H1 (cell line): Measurements from ENCODE around the gene RAB3IP. TPM values are rescaled to one million over a fixed set of nuclear protein-coding genes. Genes with fewer than 3 reads are reported as not detected.

Experiments
- CBX8 ChIP-seq: fragments of 300-800, 300-1000 bp; sonication (generic); IDR thresholded peaks from 2 replicates; pipeline ENCODE4 v1.7.1; 2016; ENCODE audit warnings: low read depth, low read length, borderline replicate concordance
- HDAC2 ChIP-seq, 2 experiments: fragments of 300-600 bp in 1 of 2; sonication (generic) in 1 of 2; IDR thresholded peaks; 2 replicates each; pipeline ENCODE4 v1.6.1; 2011 to 2012; ENCODE audit warnings: low read depth in 2 of 2, low read length in 2 of 2, mild to moderate bottlenecking in 2 of 2, moderate library complexity in 2 of 2, borderline replicate concordance in 1 of 2, inconsistent platforms in 1 of 2
- PHF8 ChIP-seq: fragments of 200-600 bp; sonication (generic); conservative IDR thresholded peaks from 2 replicates; pipeline ENCODE4 v1.7.1; 2012; ENCODE audit warnings: low read depth, mild to moderate bottlenecking, inconsistent platforms, low read length, moderate library complexity
- polyA plus RNA-seq, 7 experiments: library from polyadenylated mRNA; depleted of rRNA in 3 of 7; stranded (reverse) in 5 of 7; unstranded in 2 of 7; fragments of >200 nt in 5 of 7; fragments of 200-250 nt in 2 of 7; gene quantifications; 1 replicate in 5 of 7; 2 replicates in 1 of 7; 4 replicates in 1 of 7; pipeline versions ENCODE4 v1.2.1 to v1.2.3, GENCODE V29; 2011 to 2013; ENCODE audit warnings: missing spikeins in 2 of 7, mixed read lengths in 2 of 7
- total RNA-seq: library from RNA; stranded (reverse); fragmentation: NEBNext Ultra II Directional; extraction: Animal tissue kit (Norgen Biotek cat#: 25700); gene quantifications from 2 replicates; pipeline ENCODE4 v1.2.1, GENCODE V29; 2021
- TF ChIP-seq, protein P1 (sequence below): fragments of 300-600 bp; sonication (generic); IDR thresholded peaks from 2 replicates; pipeline ENCODE4 v1.7.1; 2012; ENCODE audit warnings: low read length, moderate library complexity, mild to moderate bottlenecking, inconsistent platforms; ENCODE audit not compliant: insufficient replicate concordance

Gene RAB3IP
- total and polyA plus RNA-seq, 2 of the 8 experiments (the other 6 are each of a cell fraction or from before 2014, with no cell fraction given), result 17.7 to 34.6 TPM

DNA sequence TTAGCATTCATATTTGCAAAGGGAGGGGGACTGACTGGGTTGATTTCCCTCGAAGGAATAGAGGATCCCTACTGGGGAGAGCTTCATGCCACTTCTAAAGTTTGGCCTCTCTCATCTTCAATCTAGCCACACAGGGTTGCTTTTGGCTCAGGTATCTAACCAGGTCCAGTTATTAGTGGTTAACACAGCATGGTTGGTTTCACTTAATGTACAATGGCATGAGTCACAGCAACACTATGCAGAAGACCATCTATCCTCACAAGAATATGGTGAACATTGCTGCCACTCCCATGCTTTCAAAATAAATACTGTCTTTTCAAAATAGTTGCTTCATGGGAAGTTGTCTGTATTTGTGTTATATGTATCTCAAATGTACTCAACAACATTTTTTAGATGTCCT is 6.6 kb upstream of the RAB3IP start (continued):
- TF ChIP-seq, protein P1, sequence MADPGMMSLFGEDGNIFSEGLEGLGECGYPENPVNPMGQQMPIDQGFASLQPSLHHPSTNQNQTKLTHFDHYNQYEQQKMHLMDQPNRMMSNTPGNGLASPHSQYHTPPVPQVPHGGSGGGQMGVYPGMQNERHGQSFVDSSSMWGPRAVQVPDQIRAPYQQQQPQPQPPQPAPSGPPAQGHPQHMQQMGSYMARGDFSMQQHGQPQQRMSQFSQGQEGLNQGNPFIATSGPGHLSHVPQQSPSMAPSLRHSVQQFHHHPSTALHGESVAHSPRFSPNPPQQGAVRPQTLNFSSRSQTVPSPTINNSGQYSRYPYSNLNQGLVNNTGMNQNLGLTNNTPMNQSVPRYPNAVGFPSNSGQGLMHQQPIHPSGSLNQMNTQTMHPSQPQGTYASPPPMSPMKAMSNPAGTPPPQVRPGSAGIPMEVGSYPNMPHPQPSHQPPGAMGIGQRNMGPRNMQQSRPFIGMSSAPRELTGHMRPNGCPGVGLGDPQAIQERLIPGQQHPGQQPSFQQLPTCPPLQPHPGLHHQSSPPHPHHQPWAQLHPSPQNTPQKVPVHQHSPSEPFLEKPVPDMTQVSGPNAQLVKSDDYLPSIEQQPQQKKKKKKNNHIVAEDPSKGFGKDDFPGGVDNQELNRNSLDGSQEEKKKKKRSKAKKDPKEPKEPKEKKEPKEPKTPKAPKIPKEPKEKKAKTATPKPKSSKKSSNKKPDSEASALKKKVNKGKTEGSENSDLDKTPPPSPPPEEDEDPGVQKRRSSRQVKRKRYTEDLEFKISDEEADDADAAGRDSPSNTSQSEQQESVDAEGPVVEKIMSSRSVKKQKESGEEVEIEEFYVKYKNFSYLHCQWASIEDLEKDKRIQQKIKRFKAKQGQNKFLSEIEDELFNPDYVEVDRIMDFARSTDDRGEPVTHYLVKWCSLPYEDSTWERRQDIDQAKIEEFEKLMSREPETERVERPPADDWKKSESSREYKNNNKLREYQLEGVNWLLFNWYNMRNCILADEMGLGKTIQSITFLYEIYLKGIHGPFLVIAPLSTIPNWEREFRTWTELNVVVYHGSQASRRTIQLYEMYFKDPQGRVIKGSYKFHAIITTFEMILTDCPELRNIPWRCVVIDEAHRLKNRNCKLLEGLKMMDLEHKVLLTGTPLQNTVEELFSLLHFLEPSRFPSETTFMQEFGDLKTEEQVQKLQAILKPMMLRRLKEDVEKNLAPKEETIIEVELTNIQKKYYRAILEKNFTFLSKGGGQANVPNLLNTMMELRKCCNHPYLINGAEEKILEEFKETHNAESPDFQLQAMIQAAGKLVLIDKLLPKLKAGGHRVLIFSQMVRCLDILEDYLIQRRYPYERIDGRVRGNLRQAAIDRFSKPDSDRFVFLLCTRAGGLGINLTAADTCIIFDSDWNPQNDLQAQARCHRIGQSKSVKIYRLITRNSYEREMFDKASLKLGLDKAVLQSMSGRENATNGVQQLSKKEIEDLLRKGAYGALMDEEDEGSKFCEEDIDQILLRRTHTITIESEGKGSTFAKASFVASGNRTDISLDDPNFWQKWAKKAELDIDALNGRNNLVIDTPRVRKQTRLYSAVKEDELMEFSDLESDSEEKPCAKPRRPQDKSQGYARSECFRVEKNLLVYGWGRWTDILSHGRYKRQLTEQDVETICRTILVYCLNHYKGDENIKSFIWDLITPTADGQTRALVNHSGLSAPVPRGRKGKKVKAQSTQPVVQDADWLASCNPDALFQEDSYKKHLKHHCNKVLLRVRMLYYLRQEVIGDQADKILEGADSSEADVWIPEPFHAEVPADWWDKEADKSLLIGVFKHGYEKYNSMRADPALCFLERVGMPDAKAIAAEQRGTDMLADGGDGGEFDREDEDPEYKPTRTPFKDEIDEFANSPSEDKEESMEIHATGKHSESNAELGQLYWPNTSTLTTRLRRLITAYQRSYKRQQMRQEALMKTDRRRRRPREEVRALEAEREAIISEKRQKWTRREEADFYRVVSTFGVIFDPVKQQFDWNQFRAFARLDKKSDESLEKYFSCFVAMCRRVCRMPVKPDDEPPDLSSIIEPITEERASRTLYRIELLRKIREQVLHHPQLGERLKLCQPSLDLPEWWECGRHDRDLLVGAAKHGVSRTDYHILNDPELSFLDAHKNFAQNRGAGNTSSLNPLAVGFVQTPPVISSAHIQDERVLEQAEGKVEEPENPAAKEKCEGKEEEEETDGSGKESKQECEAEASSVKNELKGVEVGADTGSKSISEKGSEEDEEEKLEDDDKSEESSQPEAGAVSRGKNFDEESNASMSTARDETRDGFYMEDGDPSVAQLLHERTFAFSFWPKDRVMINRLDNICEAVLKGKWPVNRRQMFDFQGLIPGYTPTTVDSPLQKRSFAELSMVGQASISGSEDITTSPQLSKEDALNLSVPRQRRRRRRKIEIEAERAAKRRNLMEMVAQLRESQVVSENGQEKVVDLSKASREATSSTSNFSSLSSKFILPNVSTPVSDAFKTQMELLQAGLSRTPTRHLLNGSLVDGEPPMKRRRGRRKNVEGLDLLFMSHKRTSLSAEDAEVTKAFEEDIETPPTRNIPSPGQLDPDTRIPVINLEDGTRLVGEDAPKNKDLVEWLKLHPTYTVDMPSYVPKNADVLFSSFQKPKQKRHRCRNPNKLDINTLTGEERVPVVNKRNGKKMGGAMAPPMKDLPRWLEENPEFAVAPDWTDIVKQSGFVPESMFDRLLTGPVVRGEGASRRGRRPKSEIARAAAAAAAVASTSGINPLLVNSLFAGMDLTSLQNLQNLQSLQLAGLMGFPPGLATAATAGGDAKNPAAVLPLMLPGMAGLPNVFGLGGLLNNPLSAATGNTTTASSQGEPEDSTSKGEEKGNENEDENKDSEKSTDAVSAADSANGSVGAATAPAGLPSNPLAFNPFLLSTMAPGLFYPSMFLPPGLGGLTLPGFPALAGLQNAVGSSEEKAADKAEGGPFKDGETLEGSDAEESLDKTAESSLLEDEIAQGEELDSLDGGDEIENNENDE, result no peak
- TF ChIP-seq CBX8 (no peak), PHF8 (no peak), HDAC2 (IDR thresholded peaks at IDR 0.05; ENCODE audit: borderline replicate concordance in 1 of 2, low read depth in 2 of 2, low read length in 2 of 2) (no peak)
- TF ChIP-seq, all 59 proteins: peak for 0
